GM12878 (cell line): ENCODE data around the gene CCL7.

ENCODE experiments used
- CTCF ChIP-seq, 3 experiments: IDR thresholded peaks in 2 of 3; conservative IDR thresholded peaks in 1 of 3; 2 replicates each; pipeline ENCODE4 v1.5.1; 2011; ENCODE audit warnings: low read depth in 3 of 3, low read length in 3 of 3, mild to moderate bottlenecking in 3 of 3, control low read depth in 2 of 3, moderate library complexity in 2 of 3, inconsistent platforms in 1 of 3, mixed read lengths in 1 of 3; ENCODE audit not compliant: control insufficient read depth in 2 of 3, insufficient read depth in 1 of 3; ENCODE audit errors: extremely low read depth in 1 of 3
- EZH2 ChIP-seq: IDR thresholded peaks from 2 replicates; pipeline ENCODE4 v1.6.1; 2012; ENCODE audit warnings: low read depth, mild to moderate bottlenecking, control low read depth, inconsistent platforms, low read length, borderline replicate concordance; ENCODE audit not compliant: control insufficient read depth
- HDAC2 ChIP-seq: fragments of 200-600 bp; sonication (generic); IDR thresholded peaks from 2 replicates; pipeline ENCODE4 v1.6.1; 2017
- POLR2A ChIP-seq: IDR thresholded peaks from 2 replicates; pipeline ENCODE4 v1.6.1; 2011; ENCODE audit warnings: low read depth, mild to moderate bottlenecking, low read length
- PRDM15 ChIP-seq: fragments of 450-650 bp; formaldehyde crosslinking; IDR thresholded peaks from 2 replicates; pipeline ENCODE4 v1.4.0; 2020; ENCODE audit warnings: mild to moderate bottlenecking, moderate library complexity
- RFX5 ChIP-seq: IDR thresholded peaks from 2 replicates; pipeline ENCODE4 v1.6.1; 2011; ENCODE audit warnings: low read depth, low read length, improper control_type of control experiment

- TF ChIP-seq CTCF (IDR thresholded peaks at IDR 0.05 in 2 of 3, conservative IDR thresholded peaks at IDR 0.05 in 1 of 3; ENCODE audit: control insufficient read depth in 2 of 3, extremely low read depth in 1 of 3, insufficient read depth in 1 of 3, low read depth in 3 of 3, low read length in 3 of 3) (no peak), HDAC2 (no peak), EZH2 (no peak), PRDM15 (no peak), RFX5 (no peak), POLR2A (no peak)
These were observed 15.2 kb upstream of the CCL7 start, which contains the start of gene CCL2 for GRCh38 chr17:34254651-34255380.
